MM.1S (cell line): ENCODE data around the gene BCO2.

ENCODE experiments used
- DNase-seq: peaks from one replicate; pipeline ENCODE4 v3.0.0-alpha.2; 2015
- H2AFZ ChIP-seq: fragments of 300-600 bp; sonication (generic); 2 replicates; pipeline ENCODE4 v1.6.0; 2016; ENCODE audit warnings: antibody characterized with exemption, low read length
- H3F3A ChIP-seq: fragments of 300-600 bp; sonication (generic); 2 replicates; pipeline ENCODE4 v1.6.1; 2016; ENCODE audit warnings: mild to moderate bottlenecking, antibody characterized with exemption, low read length, moderate library complexity, mixed read lengths; ENCODE audit not compliant: insufficient read depth
- H3K27ac ChIP-seq: fragments of 300-600 bp; sonication (generic); 2 replicates; pipeline ENCODE4 v1.5.1; 2016; ENCODE audit warnings: mild to moderate bottlenecking, low read length
- H3K27me3 ChIP-seq: fragments of 300-600 bp; sonication (generic); replicated peaks from 2 replicates; pipeline ENCODE4 v1.6.0; 2016; ENCODE audit warnings: low read length; ENCODE audit not compliant: insufficient read depth
- H3K36me3 ChIP-seq: fragments of 300-600 bp; sonication (generic); replicated peaks from 2 replicates; pipeline ENCODE4 v1.6.1; 2016; ENCODE audit warnings: mild to moderate bottlenecking, low read length, mixed read lengths; ENCODE audit not compliant: insufficient read depth
- H3K4me1 ChIP-seq: fragments of 300-600 bp; sonication (generic); 2 replicates; pipeline ENCODE4 v1.6.1; 2016; ENCODE audit warnings: low read length, mixed read lengths
- H3K4me2 ChIP-seq: fragments of 300-600 bp; sonication (generic); 2 replicates; pipeline ENCODE4 v1.6.0; 2016; ENCODE audit warnings: low read depth, low read length
- H3K4me3 ChIP-seq: fragments of 300-600 bp; sonication (generic); 2 replicates; pipeline ENCODE4 v1.5.1; 2016; ENCODE audit warnings: low read length, mixed read lengths
- H3K79me2 ChIP-seq: fragments of 300-600 bp; sonication (generic); 2 replicates; pipeline ENCODE4 v1.6.1; 2016; ENCODE audit warnings: mixed run types, low read length, mixed read lengths
- H3K9ac ChIP-seq: fragments of 300-600 bp; sonication (generic); 2 replicates; pipeline ENCODE4 v1.6.1; 2016; ENCODE audit warnings: low read length, mixed read lengths
- H3K9me2 ChIP-seq: fragments of 300-600 bp; sonication (generic); replicated peaks from 2 replicates; pipeline ENCODE4 v1.6.1; 2016; ENCODE audit warnings: mild to moderate bottlenecking, low read length, mixed read lengths; ENCODE audit not compliant: insufficient read depth
- H3K9me3 ChIP-seq: fragments of 300-600 bp; sonication (generic); replicated peaks from 2 replicates; pipeline ENCODE4 v1.6.1; 2016; ENCODE audit warnings: mild to moderate bottlenecking, low read length, mixed read lengths; ENCODE audit not compliant: insufficient read depth
- H4K20me1 ChIP-seq: fragments of 300-600 bp; sonication (generic); 2 replicates; pipeline ENCODE4 v1.6.1; 2016; ENCODE audit warnings: mild to moderate bottlenecking, low read length, moderate library complexity, mixed read lengths; ENCODE audit not compliant: insufficient read depth
- CTCF ChIP-seq: fragments of 300-600 bp; sonication (generic); IDR thresholded peaks from 2 replicates; pipeline ENCODE4 v1.5.1; 2016; ENCODE audit warnings: antibody characterized with exemption, low read length, mixed read lengths
- EZH2 ChIP-seq: fragments of 300-600 bp; sonication (generic); optimal IDR thresholded peaks from 2 replicates; pipeline ENCODE3; 2017; ENCODE audit warnings: low read depth, mild to moderate bottlenecking, antibody characterized with exemption, low read length, mixed read lengths
- EZH2phosphoT487 ChIP-seq: fragments of 300-600 bp; sonication (generic); IDR thresholded peaks from 2 replicates; pipeline ENCODE4 v1.6.1; 2018; ENCODE audit warnings: antibody characterized with exemption, low read length

The BCO2 gene

GRCh38 chr11:112200252-112200651 is 24.9 kb downstream of the BCO2 start:
- H3K9me3 ChIP-seq, result no peaks in the 10 kb centered on the region
- no peak overlapping the region for H3K4me3 ChIP-seq
- no peak overlapping the region for H3K27ac ChIP-seq
- H3K9ac ChIP-seq, result no peak overlapping the region
- H3K27me3 ChIP-seq, result no peaks in the 10 kb centered on the region
- no peaks in the 10 kb centered on the region for H3K4me1 ChIP-seq
- H3K79me2 ChIP-seq, result no peaks in the 10 kb centered on the region
- no peak overlapping the region for H2AFZ ChIP-seq
- DNase-seq, result no peak
- H3F3A ChIP-seq, result no peaks in the 10 kb centered on the region
- H3K36me3 ChIP-seq, result no peaks in the 10 kb centered on the region
- TF ChIP-seq CTCF (no peak), EZH2phosphoT487 (no peak), EZH2 (no peak)
- H4K20me1 ChIP-seq, result no peaks in the 10 kb centered on the region
- H3K4me2 ChIP-seq, result no peak overlapping the region
- H3K9me2 ChIP-seq, result no peaks in the 10 kb centered on the region

GRCh38 chr11:112206071-112206470 is 30.8 kb downstream of the BCO2 start:
- Histone ChIP-seq H3K79me2 (no peaks in the 10 kb centered on the region), H3K9ac (no peak overlapping the region), H3K9me3 (no peaks in the 10 kb centered on the region), H3K4me2 (no peak overlapping the region), H3K4me3 (no peak overlapping the region), H3K27me3 (no peaks in the 10 kb centered on the region), H3K4me1 (peaks cover 2% of the 10 kb centered on the region; the same call in 1 of the 2 replicates), H3F3A (no peaks in the 10 kb centered on the region), H4K20me1 (no peaks in the 10 kb centered on the region), H2AFZ (no peak overlapping the region), H3K36me3 (no peaks in the 10 kb centered on the region), H3K27ac (no peak overlapping the region), H3K9me2 (no peaks in the 10 kb centered on the region)
- no peak for TF ChIP-seq CTCF
- TF ChIP-seq EZH2phosphoT487, result no peak
- no peak for TF ChIP-seq EZH2
- no peak for DNase-seq

DNA sequence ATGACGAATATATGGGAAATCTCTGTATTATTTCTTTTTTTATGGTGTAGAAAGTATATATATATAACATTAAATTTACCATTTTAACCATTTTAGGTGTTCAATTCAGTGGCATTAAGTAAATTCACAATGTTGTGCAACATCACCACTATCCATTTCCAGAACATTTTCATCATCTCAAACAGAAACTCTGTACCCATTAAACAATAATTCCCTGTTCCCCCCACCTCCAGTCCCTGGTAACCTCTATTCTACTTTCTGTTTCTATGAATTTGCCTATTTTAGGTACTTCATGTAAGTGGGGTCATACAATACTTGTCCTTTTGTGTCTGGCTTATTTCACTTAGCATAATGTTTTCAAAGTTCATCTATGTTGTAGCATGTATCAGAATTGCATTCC is 35.6 kb downstream of the BCO2 start:
- Histone ChIP-seq H3K79me2 (no peaks in the 10 kb centered on the region), H3K27me3 (no peaks in the 10 kb centered on the region), H3K4me3 (no peak overlapping the region), H2AFZ (no peak overlapping the region), H3K4me1 (peaks cover 6% of the 10 kb centered on the region; the same call in 1 of the 2 replicates), H3K36me3 (no peaks in the 10 kb centered on the region), H3K4me2 (no peak overlapping the region), H4K20me1 (no peaks in the 10 kb centered on the region), H3F3A (no peaks in the 10 kb centered on the region), H3K27ac (no peak overlapping the region), H3K9me3 (no peaks in the 10 kb centered on the region), H3K9ac (no peak overlapping the region), H3K9me2 (no peaks in the 10 kb centered on the region)
- DNase-seq, result no peak
- no peak for TF ChIP-seq CTCF
- no peak for TF ChIP-seq EZH2phosphoT487
- TF ChIP-seq EZH2, result no peak
